H9 (cell line): Measurements from ENCODE around the gene SUMO1. TPM values are rescaled to one million over a fixed set of nuclear protein-coding genes. Genes with fewer than 3 reads are reported as not detected.

Experiments
- DNase-seq: peaks from one replicate; pipeline ENCODE4 v3.0.0-alpha.2; 2017
- H2AFZ ChIP-seq: one replicate; pipeline ENCODE4 v1.6.1; 2013; ENCODE audit warnings: mild to moderate bottlenecking, low read length, control low read depth, moderate library complexity
- H2AK5ac ChIP-seq: 2 replicates; pipeline ENCODE4 v1.6.1; 2013; ENCODE audit warnings: low read length, control low read depth, mixed read lengths; ENCODE audit not compliant: insufficient read length
- H2BK120ac ChIP-seq: one replicate; pipeline ENCODE4 v1.6.1; 2013; ENCODE audit warnings: low read depth, mild to moderate bottlenecking, low read length, control low read depth, inconsistent platforms; ENCODE audit not compliant: poor library complexity, severe bottlenecking
- H2BK12ac ChIP-seq: 2 replicates; pipeline ENCODE4 v1.6.1; 2013; ENCODE audit warnings: low read length, control low read depth, mixed read lengths, low read depth; ENCODE audit not compliant: insufficient read length
- H2BK15ac ChIP-seq: 2 replicates; pipeline ENCODE4 v1.6.1; 2013; ENCODE audit warnings: low read depth, low read length, control low read depth
- H2BK20ac ChIP-seq: one replicate; pipeline ENCODE4 v1.6.1; 2013; ENCODE audit warnings: low read depth, mild to moderate bottlenecking, low read length, control low read depth, inconsistent platforms; ENCODE audit not compliant: poor library complexity, severe bottlenecking
- H2BK5ac ChIP-seq: 2 replicates; pipeline ENCODE4 v1.6.1; 2013; ENCODE audit warnings: low read length, control low read depth, mixed read lengths; ENCODE audit not compliant: insufficient read length
- H3K14ac ChIP-seq: 2 replicates; pipeline ENCODE4 v1.6.1; 2013; ENCODE audit warnings: low read length, control low read depth; ENCODE audit not compliant: insufficient read depth
- H3K18ac ChIP-seq: 2 replicates; pipeline ENCODE4 v1.6.1; 2013; ENCODE audit warnings: low read depth, mild to moderate bottlenecking, mixed read lengths, low read length, control low read depth; ENCODE audit not compliant: insufficient read length
- H3K23ac ChIP-seq: 2 replicates; pipeline ENCODE4 v1.6.1; 2013; ENCODE audit warnings: low read length, control low read depth, mixed read lengths, low read depth; ENCODE audit not compliant: insufficient read length
- H3K23me2 ChIP-seq: 2 replicates; pipeline ENCODE4 v1.6.1; 2013; ENCODE audit warnings: low read depth, mild to moderate bottlenecking, mixed read lengths, low read length, control low read depth; ENCODE audit not compliant: insufficient read length, poor library complexity, severe bottlenecking
- H3K27ac ChIP-seq: 2 replicates; pipeline ENCODE4 v1.5.1; 2013; ENCODE audit warnings: low read length, control low read depth, mixed read lengths, low read depth; ENCODE audit not compliant: insufficient read length
- H3K27me3 ChIP-seq: 2 replicates; pipeline ENCODE4 v1.6.1; 2013; ENCODE audit warnings: low read length, control low read depth, inconsistent platforms; ENCODE audit not compliant: insufficient read depth
- H3K4ac ChIP-seq: 2 replicates; pipeline ENCODE4 v1.6.1; 2013; ENCODE audit warnings: low read depth, mild to moderate bottlenecking, control low read depth, inconsistent platforms, low read length, moderate library complexity
- H3K4me1 ChIP-seq: 2 replicates; pipeline ENCODE4 v1.6.1; 2013; ENCODE audit warnings: low read length, control low read depth, inconsistent platforms; ENCODE audit not compliant: insufficient read depth
- H3K4me2 ChIP-seq: 2 replicates; pipeline ENCODE4 v1.6.1; 2013; ENCODE audit warnings: low read length, control low read depth, mixed read lengths; ENCODE audit not compliant: insufficient read length, insufficient read depth
- H3K56ac ChIP-seq: 2 replicates; pipeline ENCODE4 v1.6.1; 2013; ENCODE audit warnings: low read depth, mild to moderate bottlenecking, mixed read lengths, low read length, control low read depth; ENCODE audit not compliant: insufficient read length
- H3K79me1 ChIP-seq: 2 replicates; pipeline ENCODE4 v1.6.1; 2013; ENCODE audit warnings: low read depth, mild to moderate bottlenecking, moderate library complexity, low read length, control low read depth, inconsistent platforms; ENCODE audit not compliant: insufficient read depth, poor library complexity, severe bottlenecking
- H3K79me2 ChIP-seq: 2 replicates; pipeline ENCODE4 v1.6.1; 2013; ENCODE audit warnings: low read length, control low read depth, inconsistent platforms; ENCODE audit not compliant: insufficient read depth
- H3K9ac ChIP-seq: 2 replicates; pipeline ENCODE4 v1.6.1; 2013; ENCODE audit warnings: low read length, control low read depth, mixed read lengths; ENCODE audit not compliant: insufficient read length; ENCODE audit errors: extremely low read depth
- H3K9me3 ChIP-seq: one replicate; pipeline ENCODE4 v1.6.1; 2013; ENCODE audit warnings: low read depth, low read length, inconsistent platforms; ENCODE audit not compliant: control insufficient read depth
- H3T11ph ChIP-seq: one replicate; pipeline ENCODE4 v1.6.1; 2013; ENCODE audit warnings: mild to moderate bottlenecking, low read length, control low read depth, inconsistent platforms
- H4K20me1 ChIP-seq: one replicate; pipeline ENCODE4 v1.6.1; 2013; ENCODE audit not compliant: control insufficient read depth, insufficient read length, insufficient read depth
- H4K5ac ChIP-seq: 2 replicates; pipeline ENCODE4 v1.6.1; 2013; ENCODE audit warnings: low read depth, mild to moderate bottlenecking, mixed read lengths, low read length, control low read depth; ENCODE audit not compliant: insufficient read length
- H4K8ac ChIP-seq: replicated peaks from 2 replicates; pipeline ENCODE4 v1.6.1; 2013; ENCODE audit warnings: low read length, control low read depth, mixed read lengths, low read depth; ENCODE audit not compliant: insufficient read length
- H4K91ac ChIP-seq: 2 replicates; pipeline ENCODE4 v1.6.1; 2013; ENCODE audit warnings: low read depth, mild to moderate bottlenecking, moderate library complexity, mixed read lengths, low read length, control low read depth; ENCODE audit not compliant: insufficient read length
- H3K27ac Mint-ChIP-seq, 3 experiments: 2 replicates in 2 of 3; 3 replicates in 1 of 3; pipeline ENCODE4 v1.8.0; 2020 to 2021; ENCODE audit warnings: mixed read lengths in 3 of 3, mild to moderate bottlenecking in 1 of 3, moderate library complexity in 1 of 3
- H3K27me3 Mint-ChIP-seq: 2 replicates; pipeline ENCODE4 v1.8.0; 2021; ENCODE audit warnings: low read depth, mild to moderate bottlenecking, moderate library complexity, mixed read lengths
- H3K36me3 Mint-ChIP-seq, 3 experiments: 2 replicates in 2 of 3; 3 replicates in 1 of 3; pipeline ENCODE4 v1.8.0; 2020 to 2021; ENCODE audit warnings: low read depth in 3 of 3, mixed read lengths in 3 of 3; ENCODE audit not compliant: insufficient read depth in 1 of 3
- H3K4me1 Mint-ChIP-seq, 2 experiments: 2 replicates each; pipeline ENCODE4 v1.8.0; 2020; ENCODE audit warnings: mixed read lengths in 2 of 2
- H3K4me3 Mint-ChIP-seq, 2 experiments: 2 replicates in 1 of 2; 3 replicates in 1 of 2; pipeline ENCODE4 v1.8.0; 2020 to 2021; ENCODE audit warnings: mild to moderate bottlenecking in 2 of 2, mixed read lengths in 2 of 2, moderate library complexity in 1 of 2
- H3K9me3 Mint-ChIP-seq, 2 experiments: 2 replicates in 1 of 2; 3 replicates in 1 of 2; pipeline ENCODE4 v1.8.0; 2020; ENCODE audit warnings: mild to moderate bottlenecking in 2 of 2, mixed read lengths in 2 of 2, moderate library complexity in 1 of 2
- WGBS: extraction: QIAGEN DNeasy Blood & Tissue Kit; methylation state at CpG from one replicate; pipeline ENCODE4 v1.1.7; 2013; ENCODE audit warnings: missing lambda C conversion rate, low lambda C conversion rate, mixed read lengths; ENCODE audit not compliant: insufficient read length; ENCODE audit errors: extremely low coverage; 5-methylcytosine and 5-hydroxymethylcytosine counted together
- total RNA-seq: library from RNA; stranded (reverse); gene quantifications from 2 replicates; pipeline ENCODE4 v1.2.1, GENCODE V29; 2021
- TF ChIP-seq, protein P1 (sequence below): fragments of 200-600 bp; sonication (generic); conservative IDR thresholded peaks from 3 replicates; pipeline ENCODE4 v1.8.0; 2021; ENCODE audit warnings: antibody characterized with exemption, mild to moderate bottlenecking

The SUMO1 gene
- total RNA-seq, 1 experiment from 2014 or later: 206 TPM

DNA sequence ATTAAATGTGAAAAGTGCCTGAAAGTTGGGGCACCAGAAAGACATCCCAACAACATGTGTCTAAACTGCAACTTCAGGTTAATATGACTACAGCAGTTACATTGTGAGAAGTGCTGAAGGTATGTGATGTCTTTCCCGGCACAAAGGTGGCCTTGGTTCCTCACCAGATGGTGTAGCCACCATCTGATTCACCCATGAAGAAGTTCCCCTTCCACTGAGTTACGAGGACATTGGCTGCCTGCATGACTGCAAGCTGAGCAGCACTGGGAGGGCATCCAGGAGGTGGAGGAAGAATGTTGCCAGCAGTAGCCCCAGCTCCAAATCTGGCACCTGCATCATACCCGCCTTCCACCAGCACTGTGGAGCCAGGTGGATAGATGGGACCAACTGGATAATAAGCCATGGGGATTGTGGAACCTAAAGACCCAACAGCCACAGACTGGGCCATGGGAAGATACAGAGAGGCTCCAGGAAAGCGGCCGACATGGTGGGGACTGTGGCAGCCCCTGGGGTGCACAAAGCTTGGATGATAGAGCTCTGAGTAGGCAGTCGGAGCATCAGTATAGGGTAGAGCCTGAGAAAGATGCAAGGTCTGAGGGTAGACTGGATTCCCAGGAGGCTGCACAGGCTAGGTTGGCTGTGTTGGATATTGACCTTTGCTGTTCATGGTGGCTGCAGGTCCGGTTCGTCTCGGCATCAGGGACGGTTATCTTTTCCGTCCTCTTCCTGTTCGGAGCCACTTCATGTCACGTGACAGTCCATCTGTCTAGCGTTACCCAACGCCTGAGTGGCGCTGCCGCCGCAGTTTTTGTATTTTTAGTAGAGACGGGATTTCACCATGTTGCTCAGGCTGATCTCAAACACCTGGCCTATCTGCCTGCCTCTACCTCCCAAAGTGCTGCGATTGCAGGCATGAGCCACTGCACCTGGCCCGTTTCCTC lies 36.9 kb downstream of the SUMO1 start:
- peaks cover 3 to 10% of the 10 kb centered on the region in 2 experiments for H3K4me1 Mint-ChIP-seq
- H3K36me3 Mint-ChIP-seq: peaks cover 8 to 14% (median 12%) of the 10 kb centered on the region in 3 experiments
- no peaks in the 10 kb centered on the region; a peak in 1 of 5 replicates for H3K9me3 Mint-ChIP-seq
- Histone ChIP-seq H2BK120ac (no peak overlapping the region), H3K4me2 (no peak overlapping the region), H3K79me1 (no peaks in the 10 kb centered on the region), H2BK5ac (no peak overlapping the region), H4K8ac (no peak overlapping the region), H2BK12ac (no peak overlapping the region), H4K91ac (no peak overlapping the region), H2BK15ac (no peak overlapping the region), H3K23ac (no peak overlapping the region), H2AFZ (no peak overlapping the region), H3K9ac (no peak overlapping the region), H3K9me3 (no peaks in the 10 kb centered on the region), H3T11ph (no peak overlapping the region), H3K79me2 (no peaks in the 10 kb centered on the region), H3K4ac (no peak overlapping the region), H3K27ac (no peak overlapping the region), H3K18ac (no peak overlapping the region), H4K20me1 (no peaks in the 10 kb centered on the region), H3K14ac (no peak overlapping the region), H2BK20ac (no peak overlapping the region), H2AK5ac (no peak overlapping the region), H3K27me3 (no peaks in the 10 kb centered on the region), H3K56ac (no peak overlapping the region), H3K4me1 (no peaks in the 10 kb centered on the region), H3K23me2 (no peaks in the 10 kb centered on the region), H4K5ac (no peak overlapping the region)
- 0 out of 7 replicates have a peak overlapping the region, but pooled peaks of 1 of the 3 experiments have one; percentile 55 for H3K27ac Mint-ChIP-seq
- TF ChIP-seq, protein P1, sequence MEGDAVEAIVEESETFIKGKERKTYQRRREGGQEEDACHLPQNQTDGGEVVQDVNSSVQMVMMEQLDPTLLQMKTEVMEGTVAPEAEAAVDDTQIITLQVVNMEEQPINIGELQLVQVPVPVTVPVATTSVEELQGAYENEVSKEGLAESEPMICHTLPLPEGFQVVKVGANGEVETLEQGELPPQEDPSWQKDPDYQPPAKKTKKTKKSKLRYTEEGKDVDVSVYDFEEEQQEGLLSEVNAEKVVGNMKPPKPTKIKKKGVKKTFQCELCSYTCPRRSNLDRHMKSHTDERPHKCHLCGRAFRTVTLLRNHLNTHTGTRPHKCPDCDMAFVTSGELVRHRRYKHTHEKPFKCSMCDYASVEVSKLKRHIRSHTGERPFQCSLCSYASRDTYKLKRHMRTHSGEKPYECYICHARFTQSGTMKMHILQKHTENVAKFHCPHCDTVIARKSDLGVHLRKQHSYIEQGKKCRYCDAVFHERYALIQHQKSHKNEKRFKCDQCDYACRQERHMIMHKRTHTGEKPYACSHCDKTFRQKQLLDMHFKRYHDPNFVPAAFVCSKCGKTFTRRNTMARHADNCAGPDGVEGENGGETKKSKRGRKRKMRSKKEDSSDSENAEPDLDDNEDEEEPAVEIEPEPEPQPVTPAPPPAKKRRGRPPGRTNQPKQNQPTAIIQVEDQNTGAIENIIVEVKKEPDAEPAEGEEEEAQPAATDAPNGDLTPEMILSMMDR: no peak
- no peak overlapping the region for H3K4me3 Mint-ChIP-seq
- DNase-seq: no peak
- WGBS: no CpG with 5 or more reads among the region's 21 CpGs
- no peaks in the 10 kb centered on the region; the same call in 1 of the 2 replicates for H3K27me3 Mint-ChIP-seq
